Measurements from ENCODE around the gene SMYD3. TPM values are rescaled to one million over a fixed set of nuclear protein-coding genes. Genes with fewer than 3 reads are reported as not detected.

SMYD3 gene
- total and polyA plus RNA-seq, 9 of the 15 experiments (the other 6 are each of a cell fraction or from before 2014, with no cell fraction given) = 128 to 440 (median 197) TPM

DNA sequence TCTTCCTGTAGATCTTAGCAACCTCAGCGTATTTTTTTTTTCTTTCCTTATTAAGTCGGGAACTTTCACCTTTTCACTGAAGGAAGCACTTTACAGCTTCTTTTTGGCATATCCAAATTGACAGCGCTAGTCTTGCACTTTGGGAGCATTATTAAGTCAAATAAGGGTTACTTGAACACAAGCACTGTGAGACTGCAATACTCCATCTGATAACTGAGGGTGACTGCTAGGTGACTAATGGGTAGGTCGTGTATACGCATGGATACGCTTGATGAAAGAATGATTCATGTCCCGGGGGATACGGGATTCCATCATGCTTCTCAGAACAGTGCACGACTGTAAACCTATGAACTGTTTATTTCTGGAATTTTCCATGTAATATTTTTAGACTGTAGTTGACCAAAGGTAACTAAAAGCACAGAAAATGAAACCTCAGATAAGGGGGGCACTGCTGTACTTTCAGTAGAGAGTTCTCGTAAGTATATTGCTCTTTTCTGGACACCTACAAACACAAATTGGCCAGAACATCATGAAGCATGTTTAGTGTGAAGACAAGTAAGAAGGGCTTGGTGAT is 364.7 kb downstream of the SMYD3 start (continued):
- TF ChIP-seq CREM (IDR thresholded peaks at IDR 0.05; ENCODE audit: low read depth) (peak; percentile 72), TSC22D4 (tag; IDR thresholded peaks at IDR 0.05) (no peak), NFE2L1 (tag; IDR thresholded peaks at IDR 0.05; ENCODE audit: borderline replicate concordance, low read depth) (peak; percentile 19; the same call in 1 of the 2 replicates), NEUROD1 (IDR thresholded peaks at IDR 0.05; ENCODE audit: borderline replicate concordance, low read depth, low read length, partially characterized antibody) (peak; percentile 64), SLC30A9 (CRISPR knock-in tag; IDR thresholded peaks at IDR 0.05) (no peak), HDAC1 (IDR thresholded peaks at IDR 0.05) (peak in 1 of 2 experiments; percentile 69; a peak in 2 of 4 replicates), GTF2A2 (tag; IDR thresholded peaks at IDR 0.05) (no peak), HNRNPL (IDR thresholded peaks at IDR 0.05; ENCODE audit: low read depth, low read length) (no peak), ASH1L (IDR thresholded peaks at IDR 0.05; ENCODE audit: borderline replicate concordance, low read depth, partially characterized antibody) (no peak), ZNF561 (CRISPR knock-in tag; conservative IDR thresholded peaks at IDR 0.05) (no peak), ZNF589 (CRISPR knock-in tag; IDR thresholded peaks at IDR 0.05; ENCODE audit: low read depth) (peak; percentile 80), BACH1 (tag; IDR thresholded peaks at IDR 0.05) (peak; percentile 76; the same call in 1 of the 2 replicates), HDAC2 (IDR thresholded peaks at IDR 0.05) (peak; percentile 42; the same call in 1 of the 2 replicates)
- TF ChIP-seq, protein P1, sequence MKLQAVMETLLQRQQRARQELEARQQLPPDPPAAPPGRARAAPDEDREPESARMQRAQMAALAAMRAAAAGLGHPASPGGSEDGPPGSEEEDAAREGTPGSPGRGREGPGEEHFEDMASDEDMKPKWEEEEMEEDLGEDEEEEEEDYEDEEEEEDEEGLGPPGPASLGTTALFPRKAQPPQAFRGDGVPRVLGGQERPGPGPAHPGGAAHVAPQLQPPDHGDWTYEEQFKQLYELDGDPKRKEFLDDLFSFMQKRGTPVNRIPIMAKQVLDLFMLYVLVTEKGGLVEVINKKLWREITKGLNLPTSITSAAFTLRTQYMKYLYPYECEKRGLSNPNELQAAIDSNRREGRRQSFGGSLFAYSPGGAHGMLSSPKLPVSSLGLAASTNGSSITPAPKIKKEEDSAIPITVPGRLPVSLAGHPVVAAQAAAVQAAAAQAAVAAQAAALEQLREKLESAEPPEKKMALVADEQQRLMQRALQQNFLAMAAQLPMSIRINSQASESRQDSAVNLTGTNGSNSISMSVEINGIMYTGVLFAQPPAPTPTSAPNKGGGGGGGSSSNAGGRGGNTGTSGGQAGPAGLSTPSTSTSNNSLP (IDR thresholded peaks at IDR 0.05; ENCODE audit: borderline replicate concordance, low read depth, low read length) = peak; percentile 96; the same call in 1 of the 2 replicates
- TF ChIP-seq, protein P2, sequence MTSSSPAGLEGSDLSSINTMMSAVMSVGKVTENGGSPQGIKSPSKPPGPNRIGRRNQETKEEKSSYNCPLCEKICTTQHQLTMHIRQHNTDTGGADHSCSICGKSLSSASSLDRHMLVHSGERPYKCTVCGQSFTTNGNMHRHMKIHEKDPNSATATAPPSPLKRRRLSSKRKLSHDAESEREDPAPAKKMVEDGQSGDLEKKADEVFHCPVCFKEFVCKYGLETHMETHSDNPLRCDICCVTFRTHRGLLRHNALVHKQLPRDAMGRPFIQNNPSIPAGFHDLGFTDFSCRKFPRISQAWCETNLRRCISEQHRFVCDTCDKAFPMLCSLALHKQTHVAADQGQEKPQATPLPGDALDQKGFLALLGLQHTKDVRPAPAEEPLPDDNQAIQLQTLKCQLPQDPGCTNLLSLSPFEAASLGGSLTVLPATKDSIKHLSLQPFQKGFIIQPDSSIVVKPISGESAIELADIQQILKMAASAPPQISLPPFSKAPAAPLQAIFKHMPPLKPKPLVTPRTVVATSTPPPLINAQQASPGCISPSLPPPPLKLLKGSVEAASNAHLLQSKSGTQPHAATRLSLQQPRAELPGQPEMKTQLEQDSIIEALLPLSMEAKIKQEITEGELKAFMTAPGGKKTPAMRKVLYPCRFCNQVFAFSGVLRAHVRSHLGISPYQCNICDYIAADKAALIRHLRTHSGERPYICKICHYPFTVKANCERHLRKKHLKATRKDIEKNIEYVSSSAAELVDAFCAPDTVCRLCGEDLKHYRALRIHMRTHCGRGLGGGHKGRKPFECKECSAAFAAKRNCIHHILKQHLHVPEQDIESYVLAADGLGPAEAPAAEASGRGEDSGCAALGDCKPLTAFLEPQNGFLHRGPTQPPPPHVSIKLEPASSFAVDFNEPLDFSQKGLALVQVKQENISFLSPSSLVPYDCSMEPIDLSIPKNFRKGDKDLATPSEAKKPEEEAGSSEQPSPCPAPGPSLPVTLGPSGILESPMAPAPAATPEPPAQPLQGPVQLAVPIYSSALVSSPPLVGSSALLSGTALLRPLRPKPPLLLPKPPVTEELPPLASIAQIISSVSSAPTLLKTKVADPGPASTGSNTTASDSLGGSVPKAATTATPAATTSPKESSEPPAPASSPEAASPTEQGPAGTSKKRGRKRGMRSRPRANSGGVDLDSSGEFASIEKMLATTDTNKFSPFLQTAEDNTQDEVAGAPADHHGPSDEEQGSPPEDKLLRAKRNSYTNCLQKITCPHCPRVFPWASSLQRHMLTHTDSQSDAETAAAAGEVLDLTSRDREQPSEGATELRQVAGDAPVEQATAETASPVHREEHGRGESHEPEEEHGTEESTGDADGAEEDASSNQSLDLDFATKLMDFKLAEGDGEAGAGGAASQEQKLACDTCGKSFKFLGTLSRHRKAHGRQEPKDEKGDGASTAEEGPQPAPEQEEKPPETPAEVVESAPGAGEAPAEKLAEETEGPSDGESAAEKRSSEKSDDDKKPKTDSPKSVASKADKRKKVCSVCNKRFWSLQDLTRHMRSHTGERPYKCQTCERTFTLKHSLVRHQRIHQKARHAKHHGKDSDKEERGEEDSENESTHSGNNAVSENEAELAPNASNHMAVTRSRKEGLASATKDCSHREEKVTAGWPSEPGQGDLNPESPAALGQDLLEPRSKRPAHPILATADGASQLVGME (CRISPR knock-in tag; IDR thresholded peaks at IDR 0.05) = peak; percentile 34; the same call in 1 of the 2 replicates
- TF ChIP-seq, protein P3, sequence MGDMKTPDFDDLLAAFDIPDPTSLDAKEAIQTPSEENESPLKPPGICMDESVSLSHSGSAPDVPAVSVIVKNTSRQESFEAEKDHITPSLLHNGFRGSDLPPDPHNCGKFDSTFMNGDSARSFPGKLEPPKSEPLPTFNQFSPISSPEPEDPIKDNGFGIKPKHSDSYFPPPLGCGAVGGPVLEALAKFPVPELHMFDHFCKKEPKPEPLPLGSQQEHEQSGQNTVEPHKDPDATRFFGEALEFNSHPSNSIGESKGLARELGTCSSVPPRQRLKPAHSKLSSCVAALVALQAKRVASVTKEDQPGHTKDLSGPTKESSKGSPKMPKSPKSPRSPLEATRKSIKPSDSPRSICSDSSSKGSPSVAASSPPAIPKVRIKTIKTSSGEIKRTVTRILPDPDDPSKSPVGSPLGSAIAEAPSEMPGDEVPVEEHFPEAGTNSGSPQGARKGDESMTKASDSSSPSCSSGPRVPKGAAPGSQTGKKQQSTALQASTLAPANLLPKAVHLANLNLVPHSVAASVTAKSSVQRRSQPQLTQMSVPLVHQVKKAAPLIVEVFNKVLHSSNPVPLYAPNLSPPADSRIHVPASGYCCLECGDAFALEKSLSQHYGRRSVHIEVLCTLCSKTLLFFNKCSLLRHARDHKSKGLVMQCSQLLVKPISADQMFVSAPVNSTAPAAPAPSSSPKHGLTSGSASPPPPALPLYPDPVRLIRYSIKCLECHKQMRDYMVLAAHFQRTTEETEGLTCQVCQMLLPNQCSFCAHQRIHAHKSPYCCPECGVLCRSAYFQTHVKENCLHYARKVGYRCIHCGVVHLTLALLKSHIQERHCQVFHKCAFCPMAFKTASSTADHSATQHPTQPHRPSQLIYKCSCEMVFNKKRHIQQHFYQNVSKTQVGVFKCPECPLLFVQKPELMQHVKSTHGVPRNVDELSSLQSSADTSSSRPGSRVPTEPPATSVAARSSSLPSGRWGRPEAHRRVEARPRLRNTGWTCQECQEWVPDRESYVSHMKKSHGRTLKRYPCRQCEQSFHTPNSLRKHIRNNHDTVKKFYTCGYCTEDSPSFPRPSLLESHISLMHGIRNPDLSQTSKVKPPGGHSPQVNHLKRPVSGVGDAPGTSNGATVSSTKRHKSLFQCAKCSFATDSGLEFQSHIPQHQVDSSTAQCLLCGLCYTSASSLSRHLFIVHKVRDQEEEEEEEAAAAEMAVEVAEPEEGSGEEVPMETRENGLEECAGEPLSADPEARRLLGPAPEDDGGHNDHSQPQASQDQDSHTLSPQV (IDR thresholded peaks at IDR 0.05) = peak; percentile 96

Data from K562 (cell line).